Measurements from ENCODE around the gene FRAS1. TPM values are rescaled to one million over a fixed set of nuclear protein-coding genes. Genes with fewer than 3 reads are reported as not detected.
"Not testable (repeated sequence)": the region's sequence is repeated elsewhere in the genome, so short reads cannot be mapped to it uniquely, and the experiment has no call there.

FRAS1 gene
- total RNA-seq, 4 donors from 2014 or later, result 1.0 to 32.5 (median 3.3) TPM

DNA sequence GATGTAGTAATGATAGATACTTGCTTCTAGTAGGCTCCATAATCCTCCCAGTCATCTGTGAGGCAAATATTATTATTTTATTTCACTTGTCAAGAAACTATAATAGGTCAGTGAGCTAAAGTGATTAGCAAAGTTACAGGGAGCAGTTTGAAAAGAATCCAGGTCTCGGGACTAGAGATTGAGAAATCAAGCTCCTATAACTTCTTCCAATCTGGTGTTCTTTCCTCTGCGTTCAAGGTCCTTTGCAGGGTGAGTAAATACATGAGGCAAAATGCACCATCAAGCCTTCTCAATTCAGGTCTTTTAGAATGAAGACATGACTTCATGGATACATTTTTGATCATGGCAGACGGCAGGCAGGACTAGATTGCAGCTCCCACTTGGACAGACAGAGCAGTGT lies 150.4 kb downstream of the FRAS1 start:
- intact Hi-C loops (cut with DNase I; ENCODE audit: low total_unique reads), result no loop called here
- DNase-seq, result no peak
- H3K27me3 ChIP-seq, result no peaks in the 10 kb centered on the region

DNA sequence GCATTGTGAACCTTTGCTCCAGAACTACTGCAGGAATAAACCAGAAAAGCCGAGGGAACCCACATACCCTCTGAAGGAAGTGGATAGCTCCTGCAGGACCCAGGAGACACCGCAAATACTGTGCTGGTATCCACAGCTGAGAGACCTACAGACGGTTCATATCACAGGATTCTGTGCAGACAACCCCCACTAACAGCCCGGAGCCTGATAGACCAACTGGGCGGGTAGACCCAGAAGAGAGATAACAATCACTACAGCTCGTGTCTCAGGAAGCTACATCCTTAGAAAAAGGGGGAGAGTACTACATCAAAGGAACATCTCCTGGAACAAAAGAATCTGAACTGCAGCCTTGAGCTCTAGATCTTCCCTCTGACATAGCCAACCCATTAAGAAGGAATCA lies 150.8 kb downstream of the FRAS1 start:
- no peak overlapping the region for H3K4me3 ChIP-seq
- no peaks in the 10 kb centered on the region for H3K9me3 ChIP-seq
- no peaks in the 10 kb centered on the region for H3K27me3 ChIP-seq
- no peaks in the 10 kb centered on the region for H3K4me1 ChIP-seq
- intact Hi-C loops (cut with DNase I; ENCODE audit: low total_unique reads), result no loop called here
- no peaks in the 10 kb centered on the region for H3K36me3 ChIP-seq
- H3K27ac ChIP-seq, result no peak overlapping the region
- DNase-seq, result no peak
- TF ChIP-seq, protein P1, sequence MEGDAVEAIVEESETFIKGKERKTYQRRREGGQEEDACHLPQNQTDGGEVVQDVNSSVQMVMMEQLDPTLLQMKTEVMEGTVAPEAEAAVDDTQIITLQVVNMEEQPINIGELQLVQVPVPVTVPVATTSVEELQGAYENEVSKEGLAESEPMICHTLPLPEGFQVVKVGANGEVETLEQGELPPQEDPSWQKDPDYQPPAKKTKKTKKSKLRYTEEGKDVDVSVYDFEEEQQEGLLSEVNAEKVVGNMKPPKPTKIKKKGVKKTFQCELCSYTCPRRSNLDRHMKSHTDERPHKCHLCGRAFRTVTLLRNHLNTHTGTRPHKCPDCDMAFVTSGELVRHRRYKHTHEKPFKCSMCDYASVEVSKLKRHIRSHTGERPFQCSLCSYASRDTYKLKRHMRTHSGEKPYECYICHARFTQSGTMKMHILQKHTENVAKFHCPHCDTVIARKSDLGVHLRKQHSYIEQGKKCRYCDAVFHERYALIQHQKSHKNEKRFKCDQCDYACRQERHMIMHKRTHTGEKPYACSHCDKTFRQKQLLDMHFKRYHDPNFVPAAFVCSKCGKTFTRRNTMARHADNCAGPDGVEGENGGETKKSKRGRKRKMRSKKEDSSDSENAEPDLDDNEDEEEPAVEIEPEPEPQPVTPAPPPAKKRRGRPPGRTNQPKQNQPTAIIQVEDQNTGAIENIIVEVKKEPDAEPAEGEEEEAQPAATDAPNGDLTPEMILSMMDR (IDR thresholded peaks at IDR 0.05), result no peak
- TF ChIP-seq POLR2A (IDR thresholded peaks at IDR 0.05), result no peak

More for the DNA sequence above, 150.4 kb downstream of the FRAS1 start:
- Histone ChIP-seq H3K9me3 (no peaks in the 10 kb centered on the region), H3K27ac (no peak overlapping the region), H3K4me1 (no peaks in the 10 kb centered on the region), H3K36me3 (no peaks in the 10 kb centered on the region), H3K4me3 (no peak overlapping the region)
- TF ChIP-seq POLR2A (IDR thresholded peaks at IDR 0.05), result no peak
- TF ChIP-seq, protein P1 (IDR thresholded peaks at IDR 0.05), result no peak

DNA sequence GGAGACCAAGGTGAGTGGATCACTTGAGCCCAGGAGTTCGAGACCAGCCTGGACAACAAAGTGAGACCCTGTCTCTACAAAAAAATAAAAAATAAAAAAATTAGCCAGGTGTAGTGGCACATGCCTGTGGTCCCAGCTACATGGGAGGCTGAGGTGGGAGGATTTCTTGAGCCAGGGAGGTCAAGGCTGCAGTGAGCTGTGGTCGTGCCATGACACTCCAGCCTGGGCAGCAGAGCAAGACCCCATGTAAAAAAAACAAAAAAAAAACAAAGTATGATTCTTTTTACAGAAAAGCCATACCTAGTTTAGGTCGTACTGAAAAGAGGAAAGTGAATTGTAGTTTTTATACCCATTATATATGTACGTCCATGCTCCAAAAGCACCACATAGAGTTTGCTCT lies 151.8 kb downstream of the FRAS1 start:
- H3K4me3 ChIP-seq; DNase-seq; H3K36me3 ChIP-seq; H3K9me3 ChIP-seq; H3K27me3 ChIP-seq; H3K27ac ChIP-seq; H3K4me1 ChIP-seq; intact Hi-C loops (cut with DNase I; ENCODE audit: low total_unique reads): not testable (repeated sequence)

DNA sequence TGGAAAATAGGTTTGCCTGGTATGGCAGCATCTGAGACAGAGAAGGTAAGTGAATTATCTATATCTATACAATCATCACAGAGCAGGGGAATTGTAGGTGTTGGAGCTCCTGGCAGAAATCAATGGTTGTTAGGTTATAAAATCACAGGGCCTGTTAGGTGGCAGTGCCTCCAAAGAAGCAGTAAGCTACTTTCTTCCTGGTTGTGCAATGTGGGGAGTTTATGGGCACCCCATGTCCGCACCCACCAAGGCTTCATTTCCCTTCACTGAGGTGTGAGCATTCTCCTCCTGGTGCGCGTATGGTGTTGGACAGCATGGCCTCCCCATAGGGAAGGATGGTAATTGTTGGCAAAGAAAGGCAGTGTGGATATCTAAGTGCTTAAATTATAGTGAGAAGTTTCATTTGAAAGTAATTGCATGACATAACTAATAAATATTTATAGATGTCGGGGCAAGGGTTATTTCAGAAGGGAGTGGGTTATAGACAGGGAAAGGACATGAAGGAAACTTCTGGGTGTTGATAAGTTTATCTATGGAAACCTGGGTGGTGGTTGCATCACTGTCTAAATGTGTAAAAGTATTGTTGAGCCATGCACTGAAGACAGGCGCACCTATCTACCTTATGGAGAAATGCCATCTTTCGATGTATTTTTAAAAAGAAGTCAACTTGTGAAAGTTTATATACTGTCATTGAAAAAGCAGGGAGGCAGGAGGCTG lies 153.7 kb downstream of the FRAS1 start:
- H3K4me1 ChIP-seq, result no peaks in the 10 kb centered on the region
- TF ChIP-seq, protein P1 (IDR thresholded peaks at IDR 0.05), result no peak
- TF ChIP-seq POLR2A (IDR thresholded peaks at IDR 0.05), result no peak
- intact Hi-C loops (cut with DNase I; ENCODE audit: low total_unique reads), result no loop called here
- no peaks in the 10 kb centered on the region for H3K9me3 ChIP-seq
- H3K27ac ChIP-seq, result no peak overlapping the region
- no peaks in the 10 kb centered on the region for H3K27me3 ChIP-seq
- H3K4me3 ChIP-seq, result no peak overlapping the region
- H3K36me3 ChIP-seq, result no peaks in the 10 kb centered on the region
- DNase-seq, result no peak

DNA sequence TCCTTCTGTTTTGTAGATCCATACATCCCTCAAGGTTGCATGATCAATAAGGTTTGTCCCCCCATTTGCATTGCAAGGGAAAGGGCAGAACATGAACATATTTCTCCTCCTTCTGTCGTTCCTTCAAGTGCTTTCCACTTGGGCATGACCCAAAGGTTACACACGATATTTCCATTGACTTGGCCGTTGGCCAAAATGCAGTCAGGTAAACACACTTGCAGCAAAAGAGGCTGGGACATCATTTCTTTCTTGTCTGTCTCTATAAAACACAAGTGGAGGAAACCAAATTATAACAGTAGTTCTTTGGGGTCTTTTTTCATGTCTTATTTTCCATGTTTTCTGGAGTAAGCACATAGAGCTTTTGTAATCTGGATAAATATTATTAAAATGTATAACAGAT lies 156.1 kb downstream of the FRAS1 start:
- no peak overlapping the region for H3K4me3 ChIP-seq
- no peaks in the 10 kb centered on the region for H3K4me1 ChIP-seq
- TF ChIP-seq, protein P1 (IDR thresholded peaks at IDR 0.05), result no peak
- TF ChIP-seq POLR2A (IDR thresholded peaks at IDR 0.05), result no peak
- intact Hi-C loops (cut with DNase I; ENCODE audit: low total_unique reads), result no loop called here
- no peaks in the 10 kb centered on the region for H3K36me3 ChIP-seq
- no peak overlapping the region for H3K27ac ChIP-seq
- no peaks in the 10 kb centered on the region for H3K9me3 ChIP-seq
- DNase-seq, result no peak
- no peaks in the 10 kb centered on the region for H3K27me3 ChIP-seq

DNA sequence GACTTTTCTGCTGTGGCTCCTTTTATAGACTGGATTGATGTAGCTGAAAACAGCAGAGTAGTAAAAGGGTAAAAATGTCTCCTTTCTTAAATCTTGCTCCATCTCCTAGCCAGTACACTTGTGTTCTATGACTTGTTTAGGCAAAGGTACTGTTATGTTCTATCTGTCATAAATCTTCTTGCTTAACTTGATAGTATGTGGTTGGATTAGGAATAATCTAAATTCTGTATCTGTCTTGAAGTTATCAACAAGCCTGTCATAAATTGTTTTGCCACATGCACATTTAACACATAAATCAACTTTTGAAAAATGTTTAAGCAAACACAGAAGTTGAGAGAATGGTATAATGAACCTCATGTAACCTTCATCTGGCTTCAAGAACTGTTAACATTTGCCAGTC lies 157.0 kb downstream of the FRAS1 start:
- DNase-seq, result no peak
- Histone ChIP-seq H3K9me3 (no peaks in the 10 kb centered on the region), H3K4me1 (no peaks in the 10 kb centered on the region), H3K27ac (no peak overlapping the region), H3K36me3 (no peaks in the 10 kb centered on the region), H3K4me3 (no peak overlapping the region), H3K27me3 (no peaks in the 10 kb centered on the region)
- intact Hi-C loops (cut with DNase I; ENCODE audit: low total_unique reads), result no loop called here
- no peak for TF ChIP-seq POLR2A (IDR thresholded peaks at IDR 0.05)
- TF ChIP-seq, protein P1 (IDR thresholded peaks at IDR 0.05), result no peak

All from uterus (tissue), 4 donors.